ENCODE measurements around the gene JAK1. TPM values are rescaled to one million over a fixed set of nuclear protein-coding genes. Genes with fewer than 3 reads are reported as not detected.
A peak's percentile ranks its signal among the peaks of the same experiment; 100 is the strongest.

Gene JAK1
- total RNA-seq, 4 donors from 2014 or later: 102 to 165 (median 120) TPM

- no peaks in the 10 kb centered on the region for H3K27me3 ChIP-seq
- H3K4me3 ChIP-seq (replicated peaks in 1 of 3): no peak overlapping the region
- intact Hi-C loops (cut with DNase I): no loop called here
- DNase-seq: no peak
- H3K27ac ChIP-seq: no peak overlapping the region
- WGBS, 2 donors: 92 to 94% methylated on average over 5 of the region's 5 CpGs
- peaks cover 43 to 60% of the 10 kb centered on the region in 2 donors for H3K36me3 ChIP-seq
- no peak for TF ChIP-seq CTCF (IDR thresholded peaks at IDR 0.05)
- no peak for TF ChIP-seq POLR2A (IDR thresholded peaks at IDR 0.05)
- no peaks in the 10 kb centered on the region for H3K4me1 ChIP-seq
- H3K9me3 ChIP-seq: no peaks in the 10 kb centered on the region
Measured at GRCh38 chr1:64854674-64855073, 111.7 kb downstream of the JAK1 start.

- no peaks in the 10 kb centered on the region for H3K27me3 ChIP-seq
- DNase-seq: no peak
- intact Hi-C loops (cut with DNase I): no loop called here
- H3K36me3 ChIP-seq: peaks cover 39 to 43% of the 10 kb centered on the region in 2 donors
- H3K4me1 ChIP-seq: no peaks in the 10 kb centered on the region
- no peaks in the 10 kb centered on the region for H3K9me3 ChIP-seq
- no peak overlapping the region for H3K4me3 ChIP-seq (replicated peaks in 1 of 3)
- WGBS, 2 donors: 87 to 88% methylated on average over 7 of the region's 7 CpGs
- no peak overlapping the region for H3K27ac ChIP-seq
- TF ChIP-seq POLR2A (IDR thresholded peaks at IDR 0.05): no peak
- no peak for TF ChIP-seq CTCF (IDR thresholded peaks at IDR 0.05)
Measured at GRCh38 chr1:64851664-64852063, 114.7 kb downstream of the JAK1 start.

DNA sequence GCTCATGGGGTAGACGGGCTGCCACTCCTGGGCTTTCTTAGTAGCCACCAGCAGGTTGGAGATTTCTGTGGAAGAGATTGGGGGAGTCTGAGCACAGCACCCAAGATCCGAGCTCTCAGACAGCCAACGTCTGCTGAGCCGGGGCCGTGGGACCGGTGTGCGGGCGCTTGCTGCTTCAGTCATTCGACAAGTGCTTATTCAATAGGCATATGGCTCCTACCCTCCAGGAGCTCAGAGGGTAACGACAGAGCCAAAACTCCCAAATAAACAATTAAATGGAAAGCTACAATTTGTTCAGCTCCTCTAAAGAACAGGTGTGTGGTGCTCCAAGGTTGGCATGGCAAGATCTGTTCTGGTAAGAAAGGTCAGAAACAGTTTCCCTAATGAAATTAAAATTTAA is 115.5 kb downstream of the JAK1 start:
- intact Hi-C loops (cut with DNase I): no loop called here
- Histone ChIP-seq H3K27ac (no peak overlapping the region), H3K4me1 (no peaks in the 10 kb centered on the region), H3K36me3 (peaks cover 32 to 41% of the 10 kb centered on the region in 2 donors), H3K27me3 (no peaks in the 10 kb centered on the region), H3K9me3 (no peaks in the 10 kb centered on the region), H3K4me3 (replicated peaks in 1 of 3) (no peak overlapping the region)
- peak in 1 of 2 donors; percentile 19 for DNase-seq
- no peak for TF ChIP-seq POLR2A (IDR thresholded peaks at IDR 0.05)
- TF ChIP-seq CTCF (IDR thresholded peaks at IDR 0.05): no peak
- WGBS, 2 donors: 91 to 95% methylated on average over 8 to 10 of the region's 10 CpGs

DNA sequence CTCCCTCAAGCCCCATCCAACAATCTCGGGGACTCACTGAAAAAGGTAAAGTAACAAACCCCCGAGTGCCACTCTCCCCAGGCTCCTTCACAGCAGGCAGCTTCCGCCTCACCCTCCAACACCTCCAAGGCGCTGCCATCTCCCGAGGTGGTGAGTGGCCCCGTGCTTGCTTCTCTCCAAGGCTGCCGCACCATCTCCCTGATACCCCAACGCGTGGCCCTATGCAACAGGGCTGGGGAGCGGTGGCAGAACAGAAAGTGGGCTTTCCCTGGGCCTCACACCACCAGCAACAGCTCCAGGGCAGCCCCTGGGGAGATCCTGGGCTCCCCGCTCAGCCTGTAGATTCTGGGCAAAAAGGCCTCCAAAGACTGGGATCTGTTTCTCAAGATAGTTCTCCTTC is 116.4 kb downstream of the JAK1 start:
- intact Hi-C loops (cut with DNase I): no loop called here
- no peaks in the 10 kb centered on the region for H3K4me1 ChIP-seq
- no peaks in the 10 kb centered on the region for H3K9me3 ChIP-seq
- H3K4me3 ChIP-seq (replicated peaks in 1 of 3): no peak overlapping the region
- peaks cover 26 to 36% of the 10 kb centered on the region in 2 donors for H3K36me3 ChIP-seq
- H3K27ac ChIP-seq: no peak overlapping the region
- no peak for TF ChIP-seq CTCF (IDR thresholded peaks at IDR 0.05)
- no peak for TF ChIP-seq POLR2A (IDR thresholded peaks at IDR 0.05)
- 89 to 96% methylated on average over 3 to 11 of the region's 11 CpGs for WGBS, 2 donors
- no peaks in the 10 kb centered on the region for H3K27me3 ChIP-seq
- no peak for DNase-seq

GRCh38 chr1:64848803-64849202 is 117.5 kb downstream of the JAK1 start:
- intact Hi-C loops (cut with DNase I): no loop called here
- Histone ChIP-seq H3K27ac (no peak overlapping the region), H3K9me3 (no peaks in the 10 kb centered on the region), H3K4me3 (replicated peaks in 1 of 3) (no peak overlapping the region), H3K36me3 (peaks cover 23 to 35% of the 10 kb centered on the region in 2 donors), H3K4me1 (no peaks in the 10 kb centered on the region), H3K27me3 (no peaks in the 10 kb centered on the region)
- DNase-seq: no peak
- WGBS, 2 donors: 94 to 97% methylated on average over 4 of the region's 4 CpGs
- TF ChIP-seq POLR2A (IDR thresholded peaks at IDR 0.05) (no peak), CTCF (IDR thresholded peaks at IDR 0.05) (no peak)
